Measurements from ENCODE around the gene POU2F3. TPM values are rescaled to one million over a fixed set of nuclear protein-coding genes. Genes with fewer than 3 reads are reported as not detected.
"Not testable (repeated sequence)": the region's sequence is repeated elsewhere in the genome, so short reads cannot be mapped to it uniquely, and the experiment has no call there.

The POU2F3 gene
- total RNA-seq, 2 experiments from 2014 or later = not detected

GRCh38 chr11:120260616-120261015 lies 20.7 kb downstream of the POU2F3 start:
- Mint-ChIP-seq H3K4me3 (no peak overlapping the region), H3K36me3 (ENCODE audit: low read depth) (no peaks in the 10 kb centered on the region), H3K27me3 (ENCODE audit: low read depth) (peaks cover 46% of the 10 kb centered on the region), H3K9me3 (no peaks in the 10 kb centered on the region), H3K4me1 (ENCODE audit: low read depth) (peaks cover 2% of the 10 kb centered on the region), H3K27ac (no peak overlapping the region)
- DNase-seq = no peak
- intact Hi-C loops (cut with micrococcal nuclease) = no loop called here
- CTCF ChIA-PET = interaction anchor here (1.3 kb wide), 1 partner anchor 24 kb away, joined by 3 read pairs; no protein-coding TSS in a partner anchor

GRCh38 chr11:120261321-120261720 lies 21.4 kb downstream of the POU2F3 start:
- Mint-ChIP-seq H3K4me1 (ENCODE audit: low read depth) (no peaks in the 10 kb centered on the region), H3K27me3 (ENCODE audit: low read depth) (peaks cover 46% of the 10 kb centered on the region), H3K36me3 (ENCODE audit: low read depth) (no peaks in the 10 kb centered on the region), H3K27ac (no peak overlapping the region), H3K9me3 (no peaks in the 10 kb centered on the region), H3K4me3 (no peak overlapping the region)
- DNase-seq = no peak
- intact Hi-C loops (cut with micrococcal nuclease) = no loop called here
- CTCF ChIA-PET = no interaction called here

- intact Hi-C loops (cut with micrococcal nuclease) = no loop called here
- Mint-ChIP-seq H3K36me3 (ENCODE audit: low read depth) (no peaks in the 10 kb centered on the region), H3K4me3 (no peak overlapping the region), H3K27me3 (ENCODE audit: low read depth) (peaks cover 46% of the 10 kb centered on the region), H3K4me1 (ENCODE audit: low read depth) (no peaks in the 10 kb centered on the region), H3K27ac (no peak overlapping the region), H3K9me3 (no peaks in the 10 kb centered on the region)
- no peak for DNase-seq
- CTCF ChIA-PET = no interaction called here
Measured at GRCh38 chr11:120261931-120262330, 22.0 kb downstream of the POU2F3 start.

GRCh38 chr11:120267319-120267718 lies 27.4 kb downstream of the POU2F3 start:
- no peak overlapping the region for H3K4me3 Mint-ChIP-seq
- intact Hi-C loops (cut with micrococcal nuclease) = no loop called here
- no peaks in the 10 kb centered on the region for H3K36me3 Mint-ChIP-seq (ENCODE audit: low read depth)
- DNase-seq = no peak
- no peaks in the 10 kb centered on the region for H3K9me3 Mint-ChIP-seq
- H3K27me3 Mint-ChIP-seq (ENCODE audit: low read depth) = peaks cover 35% of the 10 kb centered on the region
- no peaks in the 10 kb centered on the region for H3K4me1 Mint-ChIP-seq (ENCODE audit: low read depth)
- CTCF ChIA-PET = interaction anchor here (0.6 to 1.1 kb wide), 3 partner anchors 32 to 61 kb away, joined by 3 to 6 read pairs (median 3); no protein-coding TSS in a partner anchor
- no peak overlapping the region for H3K27ac Mint-ChIP-seq

- intact Hi-C loops (cut with micrococcal nuclease) = no loop called here
- Mint-ChIP-seq H3K36me3 (ENCODE audit: low read depth) (no peaks in the 10 kb centered on the region), H3K27me3 (ENCODE audit: low read depth) (peaks cover 36% of the 10 kb centered on the region), H3K9me3 (no peaks in the 10 kb centered on the region), H3K4me3 (no peak overlapping the region), H3K4me1 (ENCODE audit: low read depth) (no peaks in the 10 kb centered on the region), H3K27ac (no peak overlapping the region)
- no peak for DNase-seq
- CTCF ChIA-PET = no interaction called here
Measured at GRCh38 chr11:120268686-120269085, 28.7 kb downstream of the POU2F3 start.

GRCh38 chr11:120270386-120270785 lies 30.4 kb downstream of the POU2F3 start:
- H3K27me3 Mint-ChIP-seq (ENCODE audit: low read depth) = peaks cover 35% of the 10 kb centered on the region

GRCh38 chr11:120271672-120272071 lies 31.7 kb downstream of the POU2F3 start:
- Mint-ChIP-seq H3K4me3 (no peak overlapping the region), H3K27me3 (ENCODE audit: low read depth) (peaks cover 24% of the 10 kb centered on the region), H3K9me3 (no peaks in the 10 kb centered on the region), H3K4me1 (ENCODE audit: low read depth) (no peaks in the 10 kb centered on the region), H3K36me3 (ENCODE audit: low read depth) (no peaks in the 10 kb centered on the region), H3K27ac (no peak overlapping the region)
- CTCF ChIA-PET = no interaction called here
- intact Hi-C loops (cut with micrococcal nuclease) = no loop called here
- DNase-seq = no peak

More at GRCh38 chr11:120270386-120270785, 30.4 kb downstream of the POU2F3 start:
- H3K4me1 Mint-ChIP-seq (ENCODE audit: low read depth) = no peaks in the 10 kb centered on the region
- no peak overlapping the region for H3K27ac Mint-ChIP-seq
- intact Hi-C loops (cut with micrococcal nuclease) = no loop called here
- no peak for DNase-seq
- H3K36me3 Mint-ChIP-seq (ENCODE audit: low read depth) = no peaks in the 10 kb centered on the region
- no peak overlapping the region for H3K4me3 Mint-ChIP-seq
- H3K9me3 Mint-ChIP-seq = no peaks in the 10 kb centered on the region
- CTCF ChIA-PET = no interaction called here

GRCh38 chr11:120272303-120272702 lies 32.4 kb downstream of the POU2F3 start:
- Mint-ChIP-seq H3K36me3 (ENCODE audit: low read depth) (no peaks in the 10 kb centered on the region), H3K27me3 (ENCODE audit: low read depth) (peaks cover 19% of the 10 kb centered on the region), H3K4me1 (ENCODE audit: low read depth) (no peaks in the 10 kb centered on the region), H3K27ac (no peak overlapping the region), H3K4me3 (no peak overlapping the region), H3K9me3 (no peaks in the 10 kb centered on the region)
- DNase-seq = no peak
- CTCF ChIA-PET = no interaction called here
- intact Hi-C loops (cut with micrococcal nuclease) = no loop called here

- Mint-ChIP-seq H3K27ac (no peak overlapping the region), H3K4me1 (ENCODE audit: low read depth) (no peaks in the 10 kb centered on the region), H3K36me3 (ENCODE audit: low read depth) (no peaks in the 10 kb centered on the region), H3K4me3 (no peak overlapping the region), H3K9me3 (no peaks in the 10 kb centered on the region), H3K27me3 (ENCODE audit: low read depth) (peaks cover 16% of the 10 kb centered on the region)
- DNase-seq = no peak
- intact Hi-C loops (cut with micrococcal nuclease) = no loop called here
- CTCF ChIA-PET = no interaction called here
Measured at GRCh38 chr11:120273432-120273831, 33.5 kb downstream of the POU2F3 start.

GRCh38 chr11:120273956-120274355 lies 34.0 kb downstream of the POU2F3 start:
- DNase-seq; H3K4me1 Mint-ChIP-seq (ENCODE audit: low read depth); H3K9me3 Mint-ChIP-seq; H3K36me3 Mint-ChIP-seq (ENCODE audit: low read depth); intact Hi-C loops (cut with micrococcal nuclease); CTCF ChIA-PET; H3K4me3 Mint-ChIP-seq; H3K27ac Mint-ChIP-seq: not testable (repeated sequence)
- H3K27me3 Mint-ChIP-seq (ENCODE audit: low read depth) = peaks cover 16% of the 10 kb centered on the region

GRCh38 chr11:120279502-120279901 lies 39.6 kb downstream of the POU2F3 start:
- CTCF ChIA-PET = no interaction called here
- no peak overlapping the region for H3K4me3 Mint-ChIP-seq
- no peaks in the 10 kb centered on the region for H3K36me3 Mint-ChIP-seq (ENCODE audit: low read depth)
- no peak for DNase-seq
- H3K9me3 Mint-ChIP-seq = no peaks in the 10 kb centered on the region
- H3K27me3 Mint-ChIP-seq (ENCODE audit: low read depth) = peaks cover 2% of the 10 kb centered on the region
- H3K27ac Mint-ChIP-seq = no peak overlapping the region
- H3K4me1 Mint-ChIP-seq (ENCODE audit: low read depth) = no peaks in the 10 kb centered on the region
- intact Hi-C loops (cut with micrococcal nuclease) = no loop called here

- no peaks in the 10 kb centered on the region for H3K27me3 Mint-ChIP-seq (ENCODE audit: low read depth)
- intact Hi-C loops (cut with micrococcal nuclease) = loop anchor here (1.0 kb wide), 1 partner anchor 15 kb away; no protein-coding TSS in a partner anchor
Measured at GRCh38 chr11:120280600-120281051, 40.7 kb downstream of the POU2F3 start.

GRCh38 chr11:120281143-120281795 lies 41.3 kb downstream of the POU2F3 start:
- Mint-ChIP-seq H3K4me1 (ENCODE audit: low read depth) (no peaks in the 10 kb centered on the region), H3K36me3 (ENCODE audit: low read depth) (no peaks in the 10 kb centered on the region), H3K9me3 (no peaks in the 10 kb centered on the region), H3K27me3 (ENCODE audit: low read depth) (peaks cover 2% of the 10 kb centered on the region), H3K27ac (no peak overlapping the region), H3K4me3 (no peak overlapping the region)
- intact Hi-C loops (cut with micrococcal nuclease) = no loop called here
- CTCF ChIA-PET = interaction anchor here (1.5 kb wide), 1 partner anchor 20 kb away, joined by 3 read pairs; no protein-coding TSS in a partner anchor
- no peak for DNase-seq

More at GRCh38 chr11:120280600-120281051, 40.7 kb downstream of the POU2F3 start:
- Mint-ChIP-seq H3K4me1 (ENCODE audit: low read depth) (no peaks in the 10 kb centered on the region), H3K27ac (no peak overlapping the region), H3K9me3 (no peaks in the 10 kb centered on the region), H3K36me3 (ENCODE audit: low read depth) (no peaks in the 10 kb centered on the region), H3K4me3 (no peak overlapping the region)
- CTCF ChIA-PET = no interaction called here
- DNase-seq = no peak
